Cardiac muscle cell (in vitro differentiated cells and primary cell): ENCODE data around the gene REPIN1. TPM values are rescaled to one million over a fixed set of nuclear protein-coding genes. Genes with fewer than 3 reads are reported as not detected.
A peak's percentile ranks its signal among the peaks of the same experiment; 100 is the strongest.

Source experiments
- DNase-seq, 2 donors: peaks; one replicate each; pipeline versions ENCODE4 v3.0.0 to v3.0.0-alpha.2; 2010 to 2017; ENCODE audit warnings: low read depth in 1 of 2, low spot score in 1 of 2
- H3K27ac ChIP-seq: fragments of 200-600 bp; sonication (generic); 2 replicates; pipeline ENCODE4 v1.5.1; 2016
- H3K27me3 ChIP-seq: fragments of 200-600 bp; sonication (generic); 2 replicates; pipeline ENCODE4 v1.6.0; 2016; ENCODE audit warnings: control low read depth
- H3K36me3 ChIP-seq: fragments of 200-600 bp; sonication (generic); 2 replicates; pipeline ENCODE4 v1.5.1; 2016; ENCODE audit warnings: control low read depth
- H3K4me1 ChIP-seq: fragments of 200-600 bp; sonication (generic); 2 replicates; pipeline ENCODE4 v1.8.1; 2017; ENCODE audit warnings: low read depth, mild to moderate bottlenecking, mixed run types
- H3K4me3 ChIP-seq: fragments of 200-600 bp; sonication (generic); 2 replicates; pipeline ENCODE4 v1.5.1; 2016; ENCODE audit warnings: mild to moderate bottlenecking
- H3K9me3 ChIP-seq: fragments of 200-600 bp; sonication (generic); 2 replicates; pipeline ENCODE4 v1.5.1; 2017; ENCODE audit warnings: low read depth, mild to moderate bottlenecking, control low read depth
- polyA plus RNA-seq: library from polyadenylated mRNA; unstranded; fragments of >200 nt; fragmentation: Nextera tagmentation; extraction: Ambion mirVana; gene quantifications from 2 replicates; pipeline ENCODE4 v1.2.1, GENCODE V29; 2016
- total RNA-seq: library from RNA; depleted of rRNA; stranded (reverse); fragments of >200 nt; gene quantifications from 2 replicates; pipeline ENCODE4 v1.2.3, GENCODE V29; 2016
- TF ChIP-seq, protein P1 (sequence below): IDR thresholded peaks from 2 replicates; pipeline ENCODE4 v1.5.1; 2012; ENCODE audit warnings: low read depth, mild to moderate bottlenecking, low read length

The REPIN1 gene
- total and polyA plus RNA-seq, 2 experiments from 2014 or later: 185 to 270 TPM

DNA sequence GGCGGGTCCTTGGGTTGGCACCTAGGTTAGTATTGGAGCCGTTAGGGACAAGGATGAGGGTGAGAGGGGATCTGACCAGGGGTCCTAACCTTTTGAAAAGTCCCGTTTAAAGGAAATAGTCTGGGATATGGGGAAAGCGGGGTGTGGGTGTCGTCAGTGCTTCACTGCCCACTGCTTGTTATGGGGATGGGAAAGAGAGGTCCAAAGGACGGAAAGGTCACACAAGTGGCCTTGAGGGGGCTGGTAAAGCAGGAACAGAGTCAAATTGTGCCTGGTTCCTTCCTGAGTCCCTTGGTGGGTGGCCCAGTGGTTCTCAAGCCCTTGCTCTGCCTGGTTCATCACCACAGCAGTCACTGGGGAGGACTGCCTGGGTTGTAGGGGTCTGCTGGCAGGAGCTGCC lies 7.9 kb downstream of the REPIN1 start:
- H3K36me3 ChIP-seq: peaks cover 7% of the 10 kb centered on the region
- no peaks in the 10 kb centered on the region for H3K27me3 ChIP-seq
- H3K4me3 ChIP-seq: no peak overlapping the region
- no peaks in the 10 kb centered on the region for H3K9me3 ChIP-seq
- H3K27ac ChIP-seq: peak overlapping the region; percentile 92
- no peak for DNase-seq
- peaks cover 36% of the 10 kb centered on the region for H3K4me1 ChIP-seq
- TF ChIP-seq, protein P1, sequence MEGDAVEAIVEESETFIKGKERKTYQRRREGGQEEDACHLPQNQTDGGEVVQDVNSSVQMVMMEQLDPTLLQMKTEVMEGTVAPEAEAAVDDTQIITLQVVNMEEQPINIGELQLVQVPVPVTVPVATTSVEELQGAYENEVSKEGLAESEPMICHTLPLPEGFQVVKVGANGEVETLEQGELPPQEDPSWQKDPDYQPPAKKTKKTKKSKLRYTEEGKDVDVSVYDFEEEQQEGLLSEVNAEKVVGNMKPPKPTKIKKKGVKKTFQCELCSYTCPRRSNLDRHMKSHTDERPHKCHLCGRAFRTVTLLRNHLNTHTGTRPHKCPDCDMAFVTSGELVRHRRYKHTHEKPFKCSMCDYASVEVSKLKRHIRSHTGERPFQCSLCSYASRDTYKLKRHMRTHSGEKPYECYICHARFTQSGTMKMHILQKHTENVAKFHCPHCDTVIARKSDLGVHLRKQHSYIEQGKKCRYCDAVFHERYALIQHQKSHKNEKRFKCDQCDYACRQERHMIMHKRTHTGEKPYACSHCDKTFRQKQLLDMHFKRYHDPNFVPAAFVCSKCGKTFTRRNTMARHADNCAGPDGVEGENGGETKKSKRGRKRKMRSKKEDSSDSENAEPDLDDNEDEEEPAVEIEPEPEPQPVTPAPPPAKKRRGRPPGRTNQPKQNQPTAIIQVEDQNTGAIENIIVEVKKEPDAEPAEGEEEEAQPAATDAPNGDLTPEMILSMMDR: no peak

DNA sequence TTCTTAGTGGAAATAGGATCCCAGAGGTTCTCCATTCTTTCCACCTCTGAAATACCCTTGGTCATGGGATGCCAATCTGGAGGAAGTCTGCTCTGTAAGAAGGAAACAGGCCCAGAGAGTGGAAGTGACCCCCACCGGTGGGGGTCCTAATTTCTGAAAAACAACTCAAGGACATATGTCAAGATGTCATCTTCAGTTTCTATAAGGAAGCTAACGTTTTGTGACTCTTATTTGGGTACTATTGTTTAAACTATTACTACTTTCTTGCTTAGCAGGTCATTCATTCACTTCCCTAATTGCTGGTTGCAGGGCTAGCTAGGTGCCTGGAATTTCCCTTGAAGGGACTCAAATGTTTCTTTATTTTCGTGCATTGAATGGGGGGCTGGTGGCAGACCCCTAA lies 8.6 kb downstream of the REPIN1 start:
- no peak for DNase-seq
- Histone ChIP-seq H3K27me3 (no peaks in the 10 kb centered on the region), H3K9me3 (no peaks in the 10 kb centered on the region), H3K4me1 (peaks cover 36% of the 10 kb centered on the region), H3K27ac (peak overlapping the region; percentile 89), H3K36me3 (peaks cover 7% of the 10 kb centered on the region), H3K4me3 (no peak overlapping the region)
- TF ChIP-seq, protein P1: no peak

DNA sequence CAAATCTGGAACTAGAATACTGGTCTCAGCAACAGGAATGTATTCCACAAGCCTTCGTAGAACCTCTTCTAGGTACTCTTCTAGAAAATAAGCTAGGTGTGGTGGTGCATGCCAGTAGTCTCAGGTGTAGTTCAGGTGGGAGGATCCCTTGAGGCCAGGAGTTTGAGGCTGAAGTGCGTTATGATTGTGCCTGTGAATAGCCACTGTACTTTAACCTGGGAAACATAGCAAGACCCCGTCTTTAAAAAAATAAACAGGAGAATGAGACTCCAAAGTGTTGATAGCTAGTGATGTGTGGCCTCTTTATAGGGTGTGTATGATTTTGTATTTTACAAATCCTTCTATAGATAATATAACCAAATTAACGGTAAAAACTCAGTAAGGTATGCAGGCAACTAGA lies 9.0 kb downstream of the REPIN1 start:
- TF ChIP-seq, protein P1: no peak
- Histone ChIP-seq H3K27me3 (no peaks in the 10 kb centered on the region), H3K27ac (peak overlapping the region; percentile 89), H3K9me3 (no peaks in the 10 kb centered on the region), H3K4me1 (peaks cover 35% of the 10 kb centered on the region), H3K4me3 (no peak overlapping the region), H3K36me3 (peaks cover 5% of the 10 kb centered on the region)
- no peak for DNase-seq

DNA sequence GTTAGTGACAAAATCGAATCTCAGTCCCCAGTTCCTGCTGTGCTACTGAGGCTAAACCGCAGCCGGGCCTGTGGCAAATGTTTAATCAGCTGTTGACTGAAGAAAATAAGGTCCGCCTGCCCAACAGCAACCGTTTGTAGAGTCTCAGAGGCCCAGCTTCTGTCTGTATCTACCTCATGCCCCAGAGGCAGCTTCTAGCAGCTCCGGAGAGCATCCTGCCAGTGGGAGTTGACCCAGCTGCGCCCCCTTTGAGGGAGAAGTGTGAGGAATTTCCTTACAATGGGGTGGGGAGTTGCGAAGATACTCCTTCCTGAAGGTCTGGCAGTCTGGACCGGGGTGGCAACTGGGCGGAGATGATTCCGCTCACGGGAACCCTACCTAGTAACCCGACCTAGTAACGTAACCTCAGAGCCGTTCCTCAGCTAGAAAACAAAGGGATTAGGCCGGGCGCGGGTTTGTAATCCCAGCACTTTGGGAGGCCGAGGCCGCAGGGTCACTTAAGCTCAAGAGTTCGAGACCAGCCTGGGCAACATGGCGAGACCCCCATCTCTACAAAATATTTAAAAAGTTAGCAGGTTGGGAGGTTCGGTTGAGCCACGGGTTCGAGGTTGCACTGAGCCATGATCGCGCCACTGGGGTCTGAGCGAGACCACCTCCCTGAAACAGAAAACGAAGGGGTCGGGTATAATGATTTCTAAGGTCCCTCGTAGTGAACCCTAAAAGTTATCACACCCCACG lies 9.7 kb downstream of the REPIN1 start:
- H3K4me1 ChIP-seq: peaks cover 31% of the 10 kb centered on the region
- peak; percentile 68 to 86 for DNase-seq
- H3K27me3 ChIP-seq: no peaks in the 10 kb centered on the region
- H3K36me3 ChIP-seq: peaks cover 2% of the 10 kb centered on the region
- peak overlapping the region; percentile 84 for H3K4me3 ChIP-seq
- H3K9me3 ChIP-seq: no peaks in the 10 kb centered on the region
- H3K27ac ChIP-seq: peak overlapping the region; percentile 89
- TF ChIP-seq, protein P1: peak; percentile 43

DNA sequence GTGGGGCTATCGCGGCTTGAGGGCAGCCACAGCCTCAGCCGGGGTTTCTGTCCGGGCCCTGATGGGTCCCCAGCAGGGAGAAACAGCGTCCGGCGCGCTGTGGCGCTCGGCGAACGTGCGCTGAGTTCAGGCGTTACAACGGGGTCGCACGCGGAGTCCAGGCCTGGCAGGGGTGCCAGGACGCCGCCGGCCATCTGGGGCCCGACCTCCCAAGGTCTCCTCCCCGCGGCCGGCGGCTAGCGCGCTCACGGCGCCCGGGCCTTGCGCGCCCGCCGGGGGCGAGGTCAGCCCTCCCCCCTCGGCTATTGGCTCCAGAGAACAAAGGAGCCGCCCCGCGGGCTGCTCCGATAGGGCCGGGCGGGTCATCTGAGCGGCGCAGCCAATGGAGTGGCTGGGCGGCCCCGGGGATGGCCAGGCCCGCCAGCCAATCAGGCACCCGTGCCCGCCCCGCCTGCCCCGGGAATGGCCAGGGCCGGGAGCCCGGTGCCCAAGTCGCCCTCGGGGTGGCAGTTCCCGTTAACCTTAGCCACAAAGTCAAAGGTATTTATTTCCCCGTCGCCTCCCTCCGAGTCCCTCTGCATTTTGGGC lies 10.3 kb downstream of the REPIN1 start, which contains the start of gene ZNF775:
Gene ZNF775 (plus strand): TSS at position 478 of the 588 bp plus-strand sequence. CDS start 9,141 bp downstream, outside the sequence.
- TF ChIP-seq, protein P1: no peak
- DNase-seq: peak; percentile 96 to 98
- Histone ChIP-seq H3K27me3 (no peaks in the 10 kb centered on the region), H3K36me3 (peaks cover 2% of the 10 kb centered on the region), H3K4me3 (peak within 1 kb of the TSS; percentile 84), H3K27ac (peak within 1 kb of the TSS; percentile 89), H3K4me1 (peaks cover 29% of the 10 kb centered on the region), H3K9me3 (no peaks in the 10 kb centered on the region)
